KOPT-K1 (cell line): ENCODE measurements around the gene NBEAL2.

Experiments used
- H3K27ac ChIP-seq: fragments of 200-600 bp; sonication (generic); 2 replicates; pipeline ENCODE4 v1.5.1; 2016; ENCODE audit warnings: antibody characterized with exemption, mild to moderate bottlenecking, low read depth, low read length; ENCODE audit not compliant: poor library complexity, severe bottlenecking
- H3K36me3 ChIP-seq: fragments of 200-600 bp; sonication (generic); 2 replicates; pipeline ENCODE4 v1.5.1; 2017; ENCODE audit warnings: antibody characterized with exemption, mild to moderate bottlenecking, low read length, moderate library complexity; ENCODE audit not compliant: insufficient read depth
- H3K9me3 ChIP-seq: fragments of 200-600 bp; sonication (generic); 2 replicates; pipeline ENCODE4 v1.5.1; 2017; ENCODE audit warnings: antibody characterized with exemption, low read length, mild to moderate bottlenecking; ENCODE audit not compliant: insufficient read depth, poor library complexity, severe bottlenecking

The NBEAL2 gene

DNA sequence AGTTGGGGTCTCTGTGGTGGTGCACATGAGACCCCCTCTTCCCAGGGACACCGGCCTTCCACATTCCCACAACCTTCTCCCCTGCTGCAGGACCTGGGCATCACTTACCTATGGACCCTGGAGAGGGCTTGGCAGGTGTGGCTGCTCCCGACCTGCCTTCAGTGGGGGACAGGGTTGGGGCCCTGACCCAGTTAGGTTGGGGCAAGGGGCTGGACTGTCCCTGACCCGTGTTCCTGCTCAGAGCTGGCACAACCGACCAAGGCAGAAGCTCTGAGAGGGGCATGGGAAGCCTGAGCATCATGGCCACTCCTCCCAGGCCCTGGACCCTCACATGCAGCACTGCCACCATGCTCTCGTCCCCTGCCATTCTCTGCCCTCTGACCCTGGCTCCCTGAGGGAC lies 6.1 kb downstream of the NBEAL2 start:
- no peaks in the 10 kb centered on the region for H3K9me3 ChIP-seq
- peak overlapping the region; percentile 91 for H3K27ac ChIP-seq

DNA sequence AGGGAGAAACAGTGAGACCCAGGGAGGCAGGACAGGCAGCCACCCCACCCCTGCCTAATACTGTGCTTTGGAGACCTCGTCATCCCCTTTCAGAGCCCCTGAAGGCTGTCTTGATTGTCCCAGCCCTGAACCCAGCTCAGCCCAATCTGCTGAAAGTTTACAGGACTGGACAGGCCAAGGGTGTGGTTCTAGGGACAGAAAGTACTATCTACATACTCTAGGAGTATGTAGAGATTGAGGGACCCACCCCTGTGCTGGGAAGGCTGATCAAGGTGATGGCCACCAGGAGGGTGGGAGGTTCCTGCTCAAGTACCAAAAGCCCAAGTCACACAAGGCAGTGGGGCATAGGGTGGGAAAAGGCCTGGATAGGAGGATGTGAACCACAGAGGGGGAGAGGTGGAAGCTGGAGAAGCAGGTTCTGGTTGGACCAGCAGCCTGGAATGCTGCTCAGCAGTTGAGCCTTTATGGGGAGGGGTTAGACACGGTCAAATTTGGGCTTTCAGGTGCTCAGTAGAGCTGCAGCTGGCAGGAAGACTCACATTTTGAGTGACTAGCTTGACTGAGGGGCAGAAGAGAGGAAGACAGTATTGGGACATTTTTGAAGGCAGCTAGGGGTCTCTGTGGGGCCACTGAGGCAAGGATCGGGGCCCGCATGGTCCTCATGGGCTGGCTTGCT lies 6.7 kb downstream of the NBEAL2 start:
- Histone ChIP-seq H3K27ac (peak overlapping the region; percentile 91), H3K9me3 (no peaks in the 10 kb centered on the region), H3K36me3 (peaks cover 26% of the 10 kb centered on the region)

More for the DNA sequence above, 6.1 kb downstream of the NBEAL2 start:
- H3K36me3 ChIP-seq, result peaks cover 20% of the 10 kb centered on the region

DNA sequence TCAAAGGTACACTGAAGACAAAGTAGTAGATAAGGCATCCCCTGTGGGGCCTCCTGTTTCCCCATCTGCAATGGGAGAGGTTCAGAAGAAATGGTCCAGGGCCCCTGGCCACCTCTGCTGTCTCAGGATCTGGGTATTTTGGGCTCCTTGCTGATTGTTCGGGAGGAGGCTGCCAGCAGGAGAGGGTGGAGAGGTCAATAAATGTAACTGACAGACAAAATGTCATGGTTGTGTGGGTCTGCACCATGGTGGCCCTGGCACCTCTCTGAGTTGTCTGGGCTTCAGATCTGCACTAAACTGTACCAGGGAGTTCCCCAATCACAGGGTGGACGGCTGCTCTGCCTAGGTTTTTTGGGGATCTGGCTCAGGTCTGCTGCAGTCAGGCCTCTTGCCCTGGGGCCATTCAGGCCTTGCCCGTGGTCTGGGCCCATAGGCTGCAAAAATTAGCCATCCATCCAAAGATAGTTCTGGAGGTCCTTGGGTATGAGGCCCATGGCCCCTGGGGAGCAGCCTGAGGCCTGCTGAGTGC lies 7.4 kb downstream of the NBEAL2 start:
- Histone ChIP-seq H3K27ac (peak overlapping the region; percentile 91), H3K9me3 (no peaks in the 10 kb centered on the region), H3K36me3 (peaks cover 33% of the 10 kb centered on the region)

DNA sequence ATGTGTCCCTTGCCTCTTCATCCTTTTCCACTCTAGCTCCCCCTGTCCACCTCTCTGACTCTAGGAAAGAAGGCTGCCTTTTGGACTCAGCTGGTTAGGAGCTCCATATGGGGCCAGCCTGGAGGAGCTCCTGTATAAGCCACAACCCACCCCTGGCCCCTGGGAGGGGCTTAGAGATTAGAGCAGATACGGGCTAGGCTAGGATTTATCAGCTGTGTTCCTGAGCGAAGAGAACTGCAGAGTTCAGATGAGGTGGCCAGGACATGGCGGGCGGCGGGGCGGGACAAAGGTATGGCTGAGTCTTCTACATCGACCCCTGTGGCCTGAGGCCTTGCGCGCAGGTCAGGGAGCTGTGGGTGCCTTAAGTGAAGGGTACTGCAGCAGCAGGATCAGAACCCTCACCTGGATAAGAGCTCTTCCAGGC lies 7.9 kb downstream of the NBEAL2 start:
- Histone ChIP-seq H3K9me3 (no peaks in the 10 kb centered on the region), H3K36me3 (peaks cover 38% of the 10 kb centered on the region), H3K27ac (peak overlapping the region; percentile 91)

DNA sequence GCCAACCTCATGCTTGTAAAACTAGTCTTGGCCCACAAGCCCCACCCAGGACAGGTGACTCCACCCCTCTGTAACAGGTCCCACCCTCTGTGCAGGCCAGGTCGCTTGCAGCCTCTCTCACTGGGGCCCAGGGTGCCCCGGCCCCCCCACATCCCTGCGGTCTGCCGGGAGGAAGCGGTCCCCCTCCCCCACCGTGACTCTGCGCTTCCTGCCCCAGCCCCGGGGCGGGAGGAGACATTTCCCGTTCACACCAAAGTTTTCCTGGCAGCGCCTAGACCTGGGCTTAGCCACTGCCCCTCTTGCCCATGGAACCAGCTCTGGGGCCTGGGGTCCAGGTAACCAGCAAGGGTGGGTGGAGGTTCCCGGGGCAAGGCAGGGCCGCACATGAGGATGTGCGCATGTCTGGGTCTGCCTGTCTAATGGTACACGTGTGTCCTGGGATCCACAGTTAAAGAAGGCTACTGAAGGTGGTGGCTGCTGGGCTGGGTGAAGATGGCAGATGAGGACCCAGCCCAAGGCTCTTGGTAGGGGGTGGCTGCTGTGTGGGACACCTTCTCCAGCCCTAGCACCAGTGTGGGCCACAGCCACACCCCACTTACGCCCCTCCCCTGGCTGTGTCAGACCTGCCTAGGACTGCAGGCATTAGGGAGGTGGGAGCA lies 8.4 kb downstream of the NBEAL2 start:
- Histone ChIP-seq H3K9me3 (no peaks in the 10 kb centered on the region), H3K36me3 (peaks cover 43% of the 10 kb centered on the region), H3K27ac (peak overlapping the region; percentile 91)

DNA sequence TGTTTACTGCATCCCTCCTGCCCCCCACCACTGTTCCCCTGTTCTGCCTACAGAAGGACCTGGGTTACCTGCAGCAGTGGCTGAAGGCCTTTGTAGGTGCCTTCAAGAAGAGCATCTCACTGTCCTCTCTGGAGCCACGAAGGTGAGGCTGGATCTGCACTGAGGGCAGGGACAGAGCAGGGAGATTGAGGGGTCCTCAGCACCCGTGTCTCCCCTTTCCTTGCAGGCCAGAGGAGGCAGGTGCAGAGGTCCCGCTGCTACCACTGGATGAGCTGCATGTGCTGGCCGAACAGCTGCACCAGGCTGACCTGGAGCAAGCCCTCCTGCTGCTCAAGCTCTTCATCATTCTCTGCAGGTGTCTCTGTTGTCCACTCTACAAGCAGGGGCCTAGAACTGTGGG lies 9.2 kb downstream of the NBEAL2 start:
- no peaks in the 10 kb centered on the region for H3K9me3 ChIP-seq

DNA sequence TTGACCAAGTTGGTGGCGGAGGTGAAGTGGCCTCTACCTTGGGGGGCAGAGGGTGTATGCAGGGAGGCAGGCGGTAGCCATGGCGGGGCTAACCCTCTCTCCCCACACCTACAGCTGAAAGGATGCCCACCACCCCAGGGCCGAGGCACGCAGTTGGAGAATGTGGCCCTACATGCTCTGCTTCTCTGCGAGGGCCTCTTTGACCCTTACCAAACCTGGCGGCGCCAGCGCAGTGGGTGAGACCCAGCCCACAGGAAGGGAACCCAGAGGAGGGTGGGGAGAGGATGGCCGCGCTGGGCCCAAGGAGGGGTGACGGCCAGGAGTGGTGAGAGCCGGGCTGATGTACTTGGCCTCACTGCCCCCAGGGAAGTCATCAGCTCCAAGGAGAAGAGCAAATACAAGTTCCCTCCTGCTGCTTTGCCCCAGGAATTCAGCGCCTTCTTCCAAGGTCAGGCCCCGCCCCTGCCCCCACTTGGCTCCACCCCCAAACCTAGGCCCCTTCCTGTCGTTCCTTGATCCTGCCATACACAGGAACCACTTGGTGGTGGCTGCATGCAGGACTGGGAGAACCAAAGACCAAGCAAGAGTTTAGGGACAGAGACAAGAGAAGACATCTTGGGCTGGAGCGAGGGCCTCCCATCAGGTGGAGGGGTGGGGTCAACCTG lies 9.8 kb downstream of the NBEAL2 start:
- no peaks in the 10 kb centered on the region for H3K9me3 ChIP-seq
- H3K27ac ChIP-seq, result peak overlapping the region; percentile 91
- peaks cover 57% of the 10 kb centered on the region for H3K36me3 ChIP-seq

More for the DNA sequence above, 9.2 kb downstream of the NBEAL2 start:
- Histone ChIP-seq H3K27ac (peak overlapping the region; percentile 91), H3K36me3 (peaks cover 51% of the 10 kb centered on the region)

DNA sequence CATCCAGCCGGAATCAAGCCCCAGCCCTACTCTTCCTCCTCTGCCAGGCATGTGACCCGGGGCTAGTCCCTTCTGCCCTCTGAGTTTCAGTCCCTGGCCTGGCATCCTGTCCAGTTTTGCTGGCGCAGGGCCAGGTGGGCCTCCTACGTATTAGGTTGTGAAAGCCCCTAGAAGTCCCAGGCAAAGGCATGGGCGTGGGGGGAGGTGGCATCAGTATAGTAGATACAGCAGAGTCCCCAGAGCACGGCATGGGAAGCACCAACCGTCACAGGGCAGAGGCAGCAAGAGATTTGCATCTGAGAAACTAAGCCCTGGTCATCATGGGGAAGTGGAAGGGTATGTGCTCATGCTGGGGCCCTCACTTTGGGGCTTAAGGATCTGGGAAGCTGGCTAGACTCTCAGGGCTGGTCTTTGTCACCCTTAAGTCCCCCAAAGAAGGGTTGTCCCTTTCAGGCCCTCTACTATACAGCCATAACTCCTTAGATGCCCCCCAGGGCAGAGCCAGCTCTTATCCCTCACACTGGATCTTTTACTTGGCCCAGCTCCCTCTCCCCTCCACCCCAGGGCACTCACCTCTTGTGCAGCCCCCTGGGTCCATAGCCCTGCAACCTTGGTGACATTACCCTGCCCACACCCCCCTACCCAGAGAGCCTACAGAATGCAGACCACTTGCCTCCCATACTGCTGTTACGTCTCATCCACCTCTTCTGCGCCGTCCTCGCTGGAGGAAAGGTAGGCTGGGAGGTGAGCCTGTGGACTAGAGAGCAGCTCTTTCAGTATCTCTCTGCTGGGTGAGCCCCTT lies 11.3 kb downstream of the NBEAL2 start:
- Histone ChIP-seq H3K36me3 (peaks cover 72% of the 10 kb centered on the region), H3K27ac (peak overlapping the region; percentile 2), H3K9me3 (no peaks in the 10 kb centered on the region)

DNA sequence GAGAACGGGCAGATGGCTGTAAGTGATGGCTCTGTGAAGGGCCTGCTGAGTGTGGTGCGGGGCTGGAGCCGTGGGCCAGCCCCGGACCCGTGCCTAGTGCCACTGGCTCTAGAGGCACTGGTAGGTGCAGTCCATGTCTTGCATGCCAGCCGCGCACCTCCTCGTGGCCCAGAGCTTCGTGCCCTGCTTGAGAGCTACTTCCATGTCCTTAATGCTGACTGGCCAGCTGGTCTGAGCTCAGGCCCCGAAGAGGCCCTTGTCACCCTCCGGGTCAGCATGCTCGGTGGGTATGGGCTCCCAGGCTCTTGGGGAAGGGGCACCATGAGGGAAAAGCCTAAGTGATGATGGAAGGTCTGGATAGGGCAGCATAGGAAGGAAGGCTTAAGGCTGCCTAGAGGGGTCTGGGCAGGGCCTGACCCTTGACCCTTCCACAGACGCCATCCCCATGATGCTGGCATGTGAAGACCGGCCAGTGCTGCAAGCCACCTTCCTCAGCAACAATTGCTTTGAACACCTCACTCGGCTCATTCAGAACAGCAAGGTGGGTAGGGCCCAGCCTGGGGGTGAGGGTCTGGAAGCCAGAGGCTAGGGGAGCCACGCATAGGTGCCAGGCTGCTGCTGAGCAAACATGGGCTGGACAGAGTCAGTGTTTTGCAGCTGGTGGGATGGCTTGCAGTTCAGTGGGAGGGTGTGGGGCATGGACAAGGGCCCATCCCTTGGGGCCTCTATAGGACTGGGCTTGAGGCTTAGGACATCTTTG lies 12.1 kb downstream of the NBEAL2 start:
- Histone ChIP-seq H3K9me3 (no peaks in the 10 kb centered on the region), H3K27ac (no peak overlapping the region), H3K36me3 (peaks cover 80% of the 10 kb centered on the region)

DNA sequence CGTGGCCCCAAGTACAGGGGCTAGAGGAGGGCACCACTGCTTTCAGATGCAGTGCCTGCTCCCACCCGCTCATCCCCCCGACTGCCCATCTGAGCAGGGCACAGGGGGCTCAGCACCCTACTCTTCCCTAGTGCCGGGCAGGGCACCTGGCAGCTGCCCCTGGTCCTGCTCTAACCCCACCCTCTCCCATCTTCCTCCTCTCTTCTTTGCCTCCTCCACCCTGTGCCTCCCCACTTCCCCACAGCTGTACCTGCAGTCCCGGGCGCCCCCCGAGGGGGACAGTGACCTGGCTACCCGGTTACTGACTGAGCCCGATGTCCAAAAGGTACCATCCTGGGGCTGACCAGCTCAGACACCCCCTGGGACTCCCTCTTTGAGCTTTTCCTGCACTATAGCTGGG lies 12.8 kb downstream of the NBEAL2 start:
- H3K9me3 ChIP-seq, result no peaks in the 10 kb centered on the region
- H3K27ac ChIP-seq, result no peak overlapping the region
- H3K36me3 ChIP-seq, result peaks cover 87% of the 10 kb centered on the region

DNA sequence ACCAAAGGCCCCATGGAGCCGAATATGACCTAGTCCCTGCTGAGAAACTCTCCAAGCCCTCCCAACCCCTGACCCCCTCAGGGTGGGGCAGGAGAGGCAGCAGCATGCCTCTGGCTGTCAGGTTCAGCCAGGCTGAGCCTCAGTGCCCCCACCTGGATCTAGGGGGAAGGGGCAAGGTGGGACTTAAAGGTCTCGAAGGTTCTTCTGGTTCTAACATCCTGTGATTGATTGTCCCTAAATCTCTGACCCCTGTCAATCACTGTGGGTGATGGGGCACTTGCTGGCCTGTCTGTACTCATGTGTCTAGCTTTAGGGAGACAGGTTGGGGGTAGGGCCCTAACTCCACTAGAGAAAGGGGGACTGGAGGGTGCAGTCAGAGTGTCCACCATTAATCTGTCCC lies 13.8 kb downstream of the NBEAL2 start:
- Histone ChIP-seq H3K27ac (no peak overlapping the region), H3K9me3 (no peaks in the 10 kb centered on the region), H3K36me3 (peaks cover 97% of the 10 kb centered on the region)

DNA sequence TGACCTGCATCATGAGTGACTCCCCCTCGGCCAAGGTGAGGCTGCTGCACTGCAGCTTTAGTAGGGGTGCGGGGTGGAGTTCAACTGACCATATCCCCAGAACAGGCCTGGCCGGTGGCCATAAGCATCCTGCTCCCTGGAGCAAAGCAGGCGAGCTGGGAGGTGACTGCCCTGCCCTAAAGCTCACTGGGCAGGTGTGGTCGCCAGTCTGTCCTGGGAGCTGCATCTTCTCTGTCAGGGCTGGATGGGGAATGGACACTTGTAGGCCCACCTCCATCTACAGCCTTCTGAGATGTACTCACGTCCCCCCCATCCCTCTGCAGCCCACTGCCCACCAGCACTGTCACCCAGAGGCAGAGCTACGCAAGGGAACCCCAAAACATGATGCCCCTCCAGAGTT lies 14.5 kb downstream of the NBEAL2 start:
- Histone ChIP-seq H3K36me3 (peaks cover 99% of the 10 kb centered on the region), H3K9me3 (no peaks in the 10 kb centered on the region)

DNA sequence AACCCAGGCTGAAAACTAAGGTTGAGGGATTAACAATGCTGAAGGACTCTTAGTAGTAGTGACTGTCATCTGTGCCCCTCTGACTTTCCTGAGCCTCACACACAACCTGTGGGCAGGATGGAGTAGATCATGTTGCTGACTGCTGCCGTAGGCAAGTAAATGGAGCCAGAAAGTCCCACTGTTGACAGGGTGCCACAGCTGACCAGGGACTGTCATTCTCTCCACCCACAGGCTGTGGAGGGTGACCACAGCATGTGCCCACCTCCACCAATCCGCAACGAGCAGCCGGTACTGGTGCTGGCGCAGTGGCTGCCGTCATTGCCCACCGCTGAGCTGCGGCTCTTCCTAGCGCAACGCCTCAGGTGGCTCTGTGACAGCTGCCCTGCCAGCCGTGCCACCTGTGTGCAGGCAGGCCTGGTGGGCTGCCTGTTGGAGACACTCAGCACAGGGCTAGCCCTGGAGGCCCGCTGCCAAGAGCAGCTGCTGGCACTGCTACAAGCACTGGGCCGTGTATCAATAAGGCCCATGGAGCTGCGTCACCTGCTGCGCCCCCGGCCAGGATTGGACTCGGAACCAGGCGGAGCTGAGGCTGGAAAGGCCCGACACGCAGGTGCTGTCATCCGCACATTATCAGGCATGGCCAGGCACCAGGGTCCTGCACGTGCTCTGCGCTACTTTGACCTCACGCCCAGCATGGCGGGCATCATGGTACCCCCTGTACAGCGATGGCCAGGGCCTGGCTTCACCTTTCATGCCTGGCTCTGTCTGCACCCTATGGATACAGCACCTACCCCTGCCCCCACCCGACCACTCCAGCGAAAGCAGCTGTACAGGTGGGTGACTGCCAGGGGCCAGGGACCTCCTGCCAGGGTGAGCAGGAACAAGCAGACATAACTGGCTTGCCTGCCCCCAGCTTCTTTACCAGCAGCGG lies 15.6 kb downstream of the NBEAL2 start:
- Histone ChIP-seq H3K27ac (no peak overlapping the region), H3K36me3 (peaks cover 100% of the 10 kb centered on the region), H3K9me3 (no peaks in the 10 kb centered on the region)

More for the DNA sequence above, 14.5 kb downstream of the NBEAL2 start:
- H3K27ac ChIP-seq, result no peak overlapping the region
